Activated CD8-positive, alpha-beta memory T cell treated with anti-CD3 and anti-CD28 coated beads for 1 hour (primary cell): ENCODE measurements around the gene SETD7.

Experiments
- DNase-seq, 2 donors: peaks; one replicate each; pipeline ENCODE4 v3.0.0-alpha.2; 2020; ENCODE audit warnings: low read depth in 1 of 2; ENCODE audit errors: extremely low read depth in 1 of 2

Gene SETD7

GRCh38 chr4:139556071-139556723 lies at the start of gene SETD7:
SETD7 (minus strand) TSS chr4:139556219; CDS start chr4:139556137, 82 bp downstream.
- DNase-seq, result peak in 1 of 2 donors; percentile 14

- no peak for DNase-seq
These were observed 49.5 kb upstream of the SETD7 start for GRCh38 chr4:139605516-139605915.

GRCh38 chr4:139603576-139604410 lies 47.8 kb upstream of the SETD7 start:
- DNase-seq, result no peak

- no peak for DNase-seq
These were observed 46.8 kb upstream of the SETD7 start for GRCh38 chr4:139602776-139603360.

GRCh38 chr4:139600662-139601061 lies 44.6 kb upstream of the SETD7 start:
- DNase-seq, result no peak

GRCh38 chr4:139599594-139600374 lies 43.8 kb upstream of the SETD7 start:
- no peak for DNase-seq

GRCh38 chr4:139599076-139599475 lies 43.1 kb upstream of the SETD7 start:
- DNase-seq, result no peak

- no peak for DNase-seq
These were observed 40.8 kb upstream of the SETD7 start for GRCh38 chr4:139596684-139597279.

- DNase-seq, result no peak
These were observed 40.1 kb upstream of the SETD7 start for GRCh38 chr4:139596034-139596683.

- no peak for DNase-seq
These were observed 38.7 kb upstream of the SETD7 start for GRCh38 chr4:139594591-139595185.

- DNase-seq, result no peak
These were observed 37.1 kb upstream of the SETD7 start for GRCh38 chr4:139593091-139593564.

- no peak for DNase-seq
These were observed 33.5 kb upstream of the SETD7 start for GRCh38 chr4:139589336-139590018.

GRCh38 chr4:139587446-139587845 lies 31.4 kb upstream of the SETD7 start:
- DNase-seq, result no peak

GRCh38 chr4:139585473-139585872 lies 29.5 kb upstream of the SETD7 start:
- no peak for DNase-seq

GRCh38 chr4:139584784-139585183 lies 28.8 kb upstream of the SETD7 start:
- DNase-seq, result no peak

GRCh38 chr4:139584013-139584412 lies 28.0 kb upstream of the SETD7 start:
- DNase-seq, result no peak

GRCh38 chr4:139582044-139582443 lies 26.0 kb upstream of the SETD7 start:
- DNase-seq, result no peak

- no peak for DNase-seq
These were observed 25.1 kb upstream of the SETD7 start for GRCh38 chr4:139581096-139581495.

- DNase-seq, result no peak
These were observed 20.2 kb upstream of the SETD7 start for GRCh38 chr4:139576219-139576618.
